OCI-M2 (cell line): Measurements from ENCODE around the gene MYH11.
"Not testable (repeated sequence)": the region's sequence is repeated elsewhere in the genome, so short reads cannot be mapped to it uniquely, and the experiment has no call there.

Source experiments
- DNase-seq: peaks from one replicate; lab custom pipeline; 2025; ENCODE audit not compliant: unreplicated experiment; lab: John Stamatoyannopoulos, UW

MYH11 gene

GRCh38 chr16:15682105-15682570 is 174.7 kb downstream of the MYH11 start:
- DNase-seq = no peak

- no peak for DNase-seq
Measured at GRCh38 chr16:15677447-15677846, 179.4 kb downstream of the MYH11 start.

DNA sequence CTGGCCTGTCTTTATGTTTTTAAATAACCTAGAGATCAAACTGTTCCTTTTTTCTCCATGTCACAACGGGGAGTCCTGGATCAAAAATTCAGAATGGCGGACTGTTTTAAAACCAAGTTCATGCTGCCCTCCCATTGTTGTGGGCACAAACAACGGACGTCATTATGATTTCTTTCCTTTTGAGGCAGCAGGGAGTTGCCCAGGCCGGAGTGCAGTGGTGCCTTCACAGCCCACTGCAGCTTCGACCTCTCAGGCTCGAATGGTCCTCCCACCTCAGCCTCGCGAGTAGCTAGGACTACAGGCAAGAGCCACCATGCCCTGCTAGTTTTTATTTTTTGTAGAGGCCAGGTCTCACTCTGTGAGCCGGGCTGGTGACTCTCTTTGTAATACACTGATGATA is 180.3 kb downstream of the MYH11 start:
- no peak for DNase-seq

DNA sequence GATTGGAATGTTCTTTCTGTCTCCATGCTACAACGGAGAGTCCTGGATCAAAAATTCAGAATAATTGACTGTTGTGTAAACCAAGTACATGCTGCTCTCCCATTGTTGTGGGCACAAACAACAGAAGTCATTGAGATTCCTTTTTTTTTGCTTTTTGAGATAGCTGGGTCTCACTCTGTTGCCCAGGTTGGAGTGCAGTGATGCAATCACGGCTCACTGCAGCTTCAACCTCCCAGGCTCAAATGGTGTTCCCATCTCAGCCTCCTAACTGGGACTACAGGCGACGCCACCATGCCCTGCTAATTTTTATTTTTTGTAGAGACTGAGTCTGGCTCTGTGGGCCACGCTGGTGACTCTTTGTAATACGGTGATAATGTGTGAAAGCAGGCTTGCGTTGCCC is 182.3 kb downstream of the MYH11 start:
- no peak for DNase-seq

GRCh38 chr16:15672514-15673167 is 184.2 kb downstream of the MYH11 start:
- no peak for DNase-seq

GRCh38 chr16:15672127-15672513 is 184.7 kb downstream of the MYH11 start:
- not testable (repeated sequence) for DNase-seq

DNA sequence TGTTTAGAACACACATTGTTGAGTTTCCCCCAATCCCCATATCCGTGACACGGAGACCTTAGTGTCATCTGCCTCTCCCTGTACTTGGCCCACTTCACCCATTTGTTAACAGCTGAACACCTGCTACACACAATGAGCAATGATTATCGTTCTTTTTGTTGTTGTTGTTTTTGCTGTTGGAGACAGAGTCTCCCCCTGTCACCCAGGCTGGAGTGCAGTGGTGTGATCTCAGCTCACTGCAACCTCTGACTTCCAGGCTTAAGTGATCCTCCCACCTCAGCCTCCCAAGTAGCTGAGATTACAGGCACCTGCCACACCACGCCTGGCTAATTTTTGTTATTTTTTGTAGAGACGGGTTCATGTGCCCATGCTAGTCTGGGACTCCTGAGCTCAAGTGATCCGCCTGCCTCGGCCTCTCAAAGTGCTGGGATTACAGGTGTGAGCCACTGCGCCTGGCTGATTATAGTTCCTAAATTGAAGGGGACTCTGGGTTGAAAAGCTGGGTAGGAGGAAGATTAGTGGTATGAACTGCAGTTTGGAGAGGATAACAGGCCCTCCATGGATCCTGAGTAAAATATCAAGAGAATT is 185.2 kb downstream of the MYH11 start:
- no peak for DNase-seq

DNA sequence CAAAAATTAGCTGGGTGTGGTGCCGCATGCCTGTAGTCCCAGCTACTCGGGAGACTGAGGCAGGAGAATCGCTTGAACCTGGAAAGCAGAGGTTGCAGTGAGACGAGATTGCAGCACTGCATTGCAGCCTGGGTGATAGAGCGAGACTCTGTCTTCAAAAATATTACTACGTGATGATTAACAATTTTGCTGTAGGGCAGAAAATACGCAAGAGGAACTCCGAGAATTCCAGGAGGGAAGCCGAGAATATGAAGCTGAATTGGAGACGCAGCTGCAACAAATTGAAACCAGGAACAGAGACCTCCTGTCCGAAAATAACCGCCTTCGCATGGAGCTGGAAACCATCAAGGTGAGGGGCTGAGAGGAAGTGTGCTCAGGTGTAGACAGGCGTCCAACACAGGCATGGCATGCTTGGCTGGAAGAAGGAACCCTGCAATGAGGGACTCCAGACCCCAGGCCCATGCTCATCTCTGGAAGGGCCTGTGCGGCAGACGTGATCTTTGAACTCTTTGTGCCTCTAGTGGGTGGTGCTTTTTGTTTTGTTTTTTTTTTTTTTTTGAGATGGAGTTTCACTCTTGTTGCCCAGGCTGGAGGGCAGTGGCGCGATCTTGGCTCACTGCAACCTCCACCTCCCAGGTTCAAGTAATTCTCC is 189.6 kb downstream of the MYH11 start:
- no peak for DNase-seq

- no peak for DNase-seq
Measured at GRCh38 chr16:15665107-15665506, 191.7 kb downstream of the MYH11 start.

DNA sequence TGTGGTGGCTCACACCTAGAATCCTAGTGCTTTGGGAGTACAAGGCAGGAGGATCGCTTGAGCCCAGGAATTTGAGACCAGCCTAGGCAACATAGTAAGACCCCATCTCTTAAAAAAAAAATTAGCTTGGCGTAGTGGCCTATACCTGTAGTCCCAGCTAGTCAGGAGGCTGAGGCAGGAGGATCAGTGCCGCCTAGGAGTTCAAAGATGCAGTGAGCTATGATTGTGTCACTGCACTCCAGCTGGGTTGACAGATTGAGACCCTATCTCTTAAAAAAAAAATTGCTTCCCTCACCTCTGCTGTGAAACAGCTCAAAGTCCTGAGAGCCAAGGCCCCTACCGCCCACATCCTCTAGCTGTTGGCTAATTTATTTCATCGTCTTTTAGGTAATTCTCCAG is 196.6 kb downstream of the MYH11 start:
- DNase-seq = no peak

DNA sequence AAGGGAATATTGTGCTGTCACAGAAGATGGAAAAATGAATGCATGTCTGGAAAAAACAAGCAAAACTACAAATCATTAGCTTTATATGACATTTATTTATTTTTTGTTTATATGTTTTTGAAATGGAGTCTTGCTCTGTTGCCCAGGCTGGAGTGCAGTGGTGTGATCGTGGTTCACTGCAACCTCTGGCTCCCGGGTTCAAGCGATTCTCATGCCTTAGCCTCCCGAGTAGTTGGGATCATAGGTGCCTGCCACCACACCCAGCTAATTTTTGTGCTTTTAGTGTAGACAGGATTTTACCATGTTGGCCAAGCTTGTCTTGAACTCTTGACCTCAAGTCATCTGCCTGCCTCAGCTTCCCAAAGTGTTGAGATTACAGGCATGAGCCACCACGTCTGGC is 198.3 kb downstream of the MYH11 start:
- DNase-seq = no peak

GRCh38 chr16:15658149-15658548 is 198.7 kb downstream of the MYH11 start:
- no peak for DNase-seq

DNA sequence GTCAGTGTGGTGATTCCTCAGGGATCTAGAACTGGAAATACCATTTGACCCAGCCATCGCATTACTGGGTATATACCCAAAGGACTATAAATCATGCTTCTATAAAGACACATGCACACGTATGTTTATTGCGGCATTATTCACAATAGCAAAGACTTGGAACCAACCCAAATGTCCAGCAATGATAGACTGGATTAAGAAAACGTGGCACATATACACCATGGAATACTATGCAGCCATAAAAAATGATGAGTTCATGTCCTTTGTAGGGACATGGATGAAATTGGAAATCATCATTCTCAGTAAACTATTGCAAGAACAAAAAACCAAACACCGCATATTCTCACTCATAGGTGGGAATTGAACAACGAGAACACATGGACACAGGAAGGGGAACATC is 201.3 kb downstream of the MYH11 start:
- not testable (repeated sequence) for DNase-seq

DNA sequence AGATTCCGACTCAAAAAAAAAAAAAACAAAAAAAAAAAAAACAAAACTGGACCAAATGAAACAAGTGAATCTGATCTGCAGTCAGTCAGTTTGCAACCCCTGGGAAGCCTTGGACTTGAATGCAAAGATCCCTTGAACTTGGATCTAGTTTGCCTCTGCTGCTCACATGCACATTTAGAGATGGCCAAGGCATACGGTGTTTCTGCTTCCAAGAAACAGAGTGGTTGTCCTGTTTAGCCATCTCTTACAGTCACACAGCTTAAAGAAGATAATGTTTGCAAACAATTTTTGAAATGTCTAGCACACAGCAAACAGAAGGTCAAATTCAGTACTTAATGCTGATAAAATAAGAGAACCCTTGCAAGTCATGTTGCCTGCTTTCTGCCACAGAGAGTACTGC is 202.2 kb downstream of the MYH11 start:
- no peak for DNase-seq

- no peak for DNase-seq
Measured at GRCh38 chr16:15653227-15653626, 203.6 kb downstream of the MYH11 start.
